GM21423 (cell line): ENCODE results near the gene RASGRF2.
"Not testable (repeated sequence)": the region's sequence is repeated elsewhere in the genome, so short reads cannot be mapped to it uniquely, and the experiment has no call there.

Source experiments
- ATAC-seq: cut with Tn5 transposase; IDR thresholded peaks from one replicate; pipeline ENCODE4 v1.9.1; 2021; ENCODE audit warnings: mild to moderate bottlenecking, moderate library complexity; ENCODE audit not compliant: unreplicated experiment

The RASGRF2 gene

GRCh38 chr5:81018608-81019007, 58.4 kb downstream of the RASGRF2 start:
- not testable (repeated sequence) for ATAC-seq

- no peak for ATAC-seq
Measured at GRCh38 chr5:81019748-81020147, 59.6 kb downstream of the RASGRF2 start.

GRCh38 chr5:81020478-81021167, 60.5 kb downstream of the RASGRF2 start:
- no peak for ATAC-seq

- ATAC-seq = no peak
Measured at GRCh38 chr5:81021486-81021885, 61.3 kb downstream of the RASGRF2 start.

DNA sequence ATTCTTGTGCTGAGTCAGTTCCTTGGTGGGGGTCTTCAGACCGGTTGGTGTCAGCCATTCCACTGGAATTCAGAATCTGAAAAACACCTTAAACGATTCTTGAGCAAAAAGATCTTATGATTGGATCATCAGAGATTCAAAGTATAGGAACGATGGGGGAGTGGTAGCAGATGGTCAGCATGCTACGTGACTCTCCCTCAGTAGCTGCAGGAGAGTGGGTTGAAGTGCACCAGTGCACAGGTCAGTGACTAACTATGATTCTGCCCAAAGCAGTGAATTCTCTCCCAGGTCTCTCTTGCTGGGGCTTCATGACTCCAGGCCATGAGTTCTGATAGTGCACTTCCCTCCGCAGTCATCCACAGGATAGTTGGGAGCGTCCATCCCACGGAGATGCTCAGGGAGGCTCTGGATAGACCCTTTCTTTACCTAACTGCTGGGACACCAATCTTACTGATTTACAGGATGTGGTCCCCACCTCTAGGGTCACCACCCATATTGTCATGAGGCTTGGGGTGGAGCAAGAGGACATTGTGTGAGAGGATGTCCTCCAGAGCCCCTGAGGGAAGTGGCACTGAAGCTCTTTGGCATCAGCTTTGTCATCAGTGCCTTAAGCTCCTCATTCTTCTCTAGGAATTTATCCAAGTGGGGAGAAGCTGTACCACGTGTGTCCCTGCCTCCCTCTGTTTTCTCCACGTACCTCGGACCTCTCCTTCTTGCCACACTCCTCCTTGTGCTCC, 62.0 kb downstream of the RASGRF2 start:
- ATAC-seq = no peak

- no peak for ATAC-seq
Measured at GRCh38 chr5:81022688-81023084, 62.5 kb downstream of the RASGRF2 start.

GRCh38 chr5:81023261-81023970, 63.3 kb downstream of the RASGRF2 start:
- no peak for ATAC-seq

DNA sequence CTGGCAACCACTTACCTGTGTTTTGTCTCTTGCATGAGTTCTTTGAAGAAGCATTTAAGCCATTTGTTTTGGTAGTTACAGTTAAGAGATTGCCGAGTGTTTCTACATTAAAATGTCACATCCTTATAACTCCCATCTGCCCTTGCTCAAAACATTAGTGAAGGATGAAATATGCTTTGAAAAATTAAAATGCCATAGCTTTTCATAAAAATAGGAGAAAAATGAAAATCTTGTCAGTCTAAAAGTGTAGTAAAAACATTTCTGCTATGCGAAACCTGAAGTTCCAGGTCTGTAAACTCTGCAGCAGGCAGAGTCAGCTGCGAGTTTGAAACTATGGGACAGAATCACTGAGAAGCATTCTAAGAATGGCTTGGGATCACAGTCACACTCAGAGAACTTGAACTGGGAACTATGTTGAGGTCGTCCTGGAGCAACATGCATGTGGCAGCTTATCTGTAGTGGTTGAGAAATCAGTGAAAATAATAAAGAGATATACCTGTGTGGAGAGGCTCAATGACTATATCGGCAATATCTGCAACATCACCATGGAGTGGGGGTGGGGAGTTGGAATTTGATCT, 67.4 kb downstream of the RASGRF2 start:
- no peak for ATAC-seq

GRCh38 chr5:81028888-81029287, 68.7 kb downstream of the RASGRF2 start:
- not testable (repeated sequence) for ATAC-seq

GRCh38 chr5:81029736-81030135, 69.6 kb downstream of the RASGRF2 start:
- ATAC-seq = not testable (repeated sequence)

- not testable (repeated sequence) for ATAC-seq
Measured at GRCh38 chr5:81030236-81031034, 70.3 kb downstream of the RASGRF2 start.

DNA sequence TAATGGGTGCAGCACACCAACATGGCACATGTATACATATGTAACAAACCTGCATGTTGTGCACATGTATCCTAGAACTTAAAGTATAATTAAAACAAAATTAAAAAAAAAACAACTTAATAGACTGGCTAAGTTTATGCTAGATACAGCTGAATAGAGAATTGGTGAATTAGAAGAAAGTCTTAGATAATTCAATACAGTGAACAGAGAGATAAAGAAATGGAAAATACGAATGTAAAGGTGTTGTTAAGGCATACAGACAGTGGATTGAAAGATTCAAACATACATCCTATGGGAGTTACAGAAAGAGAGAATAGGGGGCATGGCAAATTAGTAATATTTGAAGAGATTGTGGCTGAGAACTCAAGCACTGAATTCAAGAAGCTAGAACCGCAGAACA, 75.4 kb downstream of the RASGRF2 start:
- ATAC-seq = no peak

GRCh38 chr5:81038495-81038894, 78.3 kb downstream of the RASGRF2 start:
- ATAC-seq = no peak

- no peak for ATAC-seq
Measured at GRCh38 chr5:81044868-81045267, 84.7 kb downstream of the RASGRF2 start.

DNA sequence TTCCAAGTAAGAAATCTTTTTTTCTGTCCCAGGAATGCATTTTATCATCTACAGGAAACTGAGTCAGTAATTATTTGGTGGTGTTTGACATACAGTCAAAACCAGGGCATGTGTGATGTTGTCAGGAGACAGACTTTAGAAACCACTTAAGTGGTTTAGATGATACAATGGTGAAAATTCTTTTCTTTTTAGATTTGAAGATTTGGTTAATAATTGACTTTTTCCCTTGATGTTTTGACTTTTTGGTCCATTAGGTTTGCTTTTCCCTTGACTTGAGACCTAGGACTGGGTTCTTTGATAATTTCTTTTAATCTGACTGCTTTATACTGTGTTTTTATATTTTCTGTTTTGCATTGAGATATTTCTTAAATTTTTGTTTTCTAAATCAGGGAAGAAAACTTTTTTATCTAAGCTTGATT, 85.2 kb downstream of the RASGRF2 start:
- no peak for ATAC-seq

DNA sequence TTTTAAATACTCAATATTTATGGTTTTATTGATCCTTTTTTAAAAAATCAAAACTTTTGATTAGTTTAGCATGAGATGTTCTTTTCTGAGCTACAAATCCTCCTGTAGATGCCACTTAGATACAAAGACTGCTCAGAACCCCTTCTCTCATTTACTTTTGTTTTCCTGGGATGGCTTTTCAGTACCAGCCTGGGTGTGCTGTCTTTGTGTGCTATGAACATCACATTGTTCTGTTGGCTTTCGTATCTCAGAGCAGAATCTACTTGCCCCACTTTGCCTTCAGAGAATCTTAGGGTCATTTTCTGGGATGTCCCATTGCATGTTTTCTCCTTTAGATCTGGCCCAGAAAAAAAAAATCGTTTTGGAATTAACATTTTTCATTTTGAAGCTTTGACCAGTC, 85.9 kb downstream of the RASGRF2 start:
- no peak for ATAC-seq

DNA sequence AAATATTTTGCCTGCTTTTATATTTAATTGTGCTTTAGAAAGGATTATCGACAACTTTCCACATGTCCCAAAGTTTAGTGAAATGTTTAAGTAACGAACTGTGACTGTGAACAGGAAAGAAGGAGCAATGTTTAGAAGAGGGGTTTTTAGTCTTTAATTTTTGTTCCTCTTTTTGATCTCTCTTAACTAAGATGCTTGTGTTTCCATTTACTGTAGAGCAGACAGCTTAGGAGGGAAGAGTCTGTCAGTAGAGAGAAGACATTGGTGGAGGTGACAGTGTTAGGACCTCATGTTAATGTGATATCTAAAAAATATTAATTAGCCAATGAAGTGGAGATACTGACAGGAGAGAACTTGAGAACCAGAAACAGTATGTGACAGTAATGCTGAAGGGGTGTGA, 92.2 kb downstream of the RASGRF2 start:
- no peak for ATAC-seq

- ATAC-seq = not testable (repeated sequence)
Measured at GRCh38 chr5:81053282-81053681, 93.1 kb downstream of the RASGRF2 start.

DNA sequence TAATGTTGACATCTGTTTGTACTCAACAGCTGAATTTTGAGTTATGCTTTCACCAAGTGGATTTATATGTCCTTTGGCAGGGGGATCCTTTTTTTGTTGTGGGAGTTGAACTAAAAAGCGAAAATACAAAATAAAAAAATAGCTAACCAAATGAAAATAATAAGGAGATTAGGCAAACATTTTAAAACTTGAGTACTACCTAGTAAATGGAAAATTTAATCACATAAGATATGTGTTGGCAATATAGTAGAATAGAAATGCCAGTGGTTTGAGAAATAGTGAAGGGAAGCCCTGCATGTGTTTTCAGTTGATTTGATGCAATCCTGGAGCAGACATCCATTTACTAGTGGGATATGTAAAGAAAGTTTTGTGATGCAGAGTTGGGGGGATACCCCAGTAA, 98.0 kb downstream of the RASGRF2 start:
- no peak for ATAC-seq

DNA sequence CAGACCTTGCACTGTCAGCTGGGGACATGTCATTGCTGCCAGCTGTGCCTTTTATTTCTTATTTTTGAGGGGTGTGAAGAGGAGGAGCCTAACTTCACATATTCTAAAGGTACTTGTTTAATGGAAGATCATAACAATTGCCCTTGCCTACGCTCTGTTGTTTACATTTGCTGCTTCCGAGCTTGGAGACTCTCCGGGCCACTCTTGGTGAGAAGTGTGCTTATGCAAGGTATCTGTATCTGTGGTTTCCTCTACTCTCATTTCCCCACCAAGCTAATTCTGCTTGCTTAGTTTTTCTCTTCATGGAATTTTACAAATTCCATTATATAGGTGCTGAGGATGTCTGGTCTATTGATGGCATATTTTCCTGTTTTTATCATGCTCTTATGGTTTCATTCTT, 105.3 kb downstream of the RASGRF2 start:
- no peak for ATAC-seq

DNA sequence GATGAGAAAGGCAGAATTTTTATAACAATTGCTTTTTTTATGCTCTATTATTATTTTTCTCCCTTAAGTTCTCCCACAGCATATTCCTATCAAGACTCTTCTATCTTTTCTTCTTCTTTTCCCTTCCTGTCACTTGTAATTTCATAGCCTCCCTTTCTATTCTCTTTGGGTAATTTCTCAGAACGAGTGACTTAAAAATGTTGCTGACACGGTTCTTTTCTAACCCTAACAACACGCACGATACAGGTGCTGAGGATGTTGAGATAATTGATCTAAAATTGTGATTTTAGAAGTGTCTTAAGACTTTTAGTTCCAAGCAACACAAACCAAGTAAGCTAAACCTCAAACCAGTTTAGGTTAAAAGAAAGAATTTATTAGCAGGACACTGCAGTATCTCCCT, 105.9 kb downstream of the RASGRF2 start:
- ATAC-seq = no peak
